ENCODE measurements around the gene TRIOBP. TPM values are rescaled to one million over a fixed set of nuclear protein-coding genes. Genes with fewer than 3 reads are reported as not detected.

Gene TRIOBP
- total RNA-seq, 2 donors from 2014 or later: 87.2 TPM

- intact Hi-C loops (cut with DNase I, micrococcal nuclease): no loop called here
- ATAC-seq (no peak), DNase-seq (no peak)
These were observed 34.8 kb upstream of the TRIOBP start for GRCh38 chr22:37662039-37662438.

- no peak for DNase-seq
- ATAC-seq: no peak
- intact Hi-C loops (cut with DNase I, micrococcal nuclease): no loop called here
These were observed 33.2 kb upstream of the TRIOBP start for GRCh38 chr22:37663521-37664140.

DNA sequence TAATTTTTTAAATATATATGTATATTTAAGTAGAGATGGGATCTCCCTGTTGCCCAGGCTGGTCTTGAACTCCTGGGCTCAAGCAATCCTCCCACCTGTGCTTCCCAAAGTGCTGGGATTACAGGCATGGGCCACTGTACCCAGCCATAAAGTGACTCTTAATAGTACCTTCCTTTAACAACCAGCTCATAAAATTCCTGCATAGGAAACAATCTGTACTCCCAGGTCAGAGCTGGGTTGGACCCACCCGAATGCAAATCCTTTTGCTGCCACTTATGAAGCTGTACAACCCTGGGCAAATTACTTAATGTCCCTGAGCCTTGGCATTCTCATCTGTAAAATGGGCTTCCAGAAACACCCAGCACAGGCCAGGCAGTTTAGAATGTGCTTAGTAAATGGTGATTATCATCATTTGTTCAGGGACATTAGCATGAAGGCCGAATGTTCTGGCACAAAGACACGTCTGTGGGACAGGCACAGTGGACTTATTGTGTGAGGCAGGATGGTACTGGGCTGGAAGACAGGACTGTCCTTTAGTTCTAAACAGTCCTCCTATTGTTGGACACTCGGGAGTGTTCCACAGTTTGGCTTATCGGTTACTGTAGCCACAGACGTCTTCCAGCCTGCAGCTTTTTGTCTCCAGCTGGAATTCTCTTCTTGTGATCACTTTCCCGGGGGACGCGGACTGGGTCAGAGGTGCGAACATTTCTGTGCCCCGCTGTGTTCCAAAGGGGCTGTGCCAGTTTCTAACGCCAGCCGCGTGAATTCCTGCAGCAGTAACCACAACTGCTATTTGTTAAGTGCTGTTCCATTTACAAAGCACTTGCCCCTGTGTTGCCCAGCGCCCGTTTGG is 32.4 kb upstream of the TRIOBP start:
- DNase-seq (no peak), ATAC-seq (peak; percentile 68)
- intact Hi-C loops (cut with DNase I, micrococcal nuclease): no loop called here

DNA sequence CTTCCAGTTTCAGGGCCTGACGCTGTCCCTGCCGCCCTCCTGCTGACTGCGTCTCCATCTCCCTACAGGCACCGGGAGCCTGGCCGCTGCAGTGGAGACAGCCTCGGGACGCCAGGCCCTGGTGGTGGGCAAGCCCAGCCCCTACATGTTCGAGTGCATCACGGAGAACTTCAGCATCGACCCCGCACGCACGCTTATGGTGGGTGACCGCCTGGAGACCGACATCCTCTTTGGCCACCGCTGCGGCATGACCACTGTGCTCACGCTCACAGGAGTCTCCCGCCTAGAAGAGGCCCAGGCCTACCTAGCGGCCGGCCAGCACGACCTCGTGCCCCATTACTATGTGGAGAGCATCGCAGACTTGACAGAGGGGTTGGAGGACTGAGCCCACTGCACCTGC is 31.4 kb upstream of the TRIOBP start:
- no peak for ATAC-seq
- no peak for DNase-seq
- intact Hi-C loops (cut with DNase I, micrococcal nuclease): no loop called here

GRCh38 chr22:37669586-37669985 is 27.3 kb upstream of the TRIOBP start:
- ATAC-seq (no peak), DNase-seq (no peak)
- intact Hi-C loops (cut with DNase I, micrococcal nuclease): no loop called here

DNA sequence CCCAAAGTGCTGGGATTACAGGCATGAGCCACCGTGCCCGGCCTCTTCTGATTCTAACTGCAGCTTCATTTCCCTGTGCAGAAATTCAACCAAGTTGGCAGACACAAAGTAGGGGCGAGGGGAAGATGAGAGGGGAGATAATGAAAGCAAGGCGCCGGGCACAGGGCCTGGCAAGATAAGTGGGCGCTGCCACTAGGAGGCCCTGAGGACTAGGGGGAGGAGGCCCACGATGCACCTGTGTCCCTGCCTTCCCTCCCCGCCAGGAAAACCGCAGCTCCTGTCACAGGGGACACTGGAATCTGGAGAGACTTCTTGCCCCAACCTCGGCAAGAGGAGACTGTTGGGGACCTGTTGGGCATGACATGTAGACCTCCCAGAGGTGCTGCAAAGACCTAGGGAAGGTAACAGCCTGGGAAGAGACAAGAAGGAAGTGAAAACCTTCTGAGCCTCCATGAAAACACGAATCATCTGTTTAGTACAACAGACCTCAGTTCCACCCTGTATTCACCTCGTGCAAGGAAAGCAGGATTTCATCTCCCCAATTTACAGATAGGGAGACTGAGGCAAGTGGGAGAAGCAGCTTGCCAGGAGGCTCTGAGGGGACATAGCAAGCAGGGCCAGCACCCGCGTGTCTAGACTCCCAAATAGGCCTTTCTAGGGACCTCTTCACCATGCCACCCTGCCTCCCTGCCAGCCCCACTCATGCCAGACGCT is 24.5 kb upstream of the TRIOBP start:
- peak in 1 of 2 donors; percentile 27 for DNase-seq
- intact Hi-C loops (cut with DNase I, micrococcal nuclease): no loop called here
- no peak for ATAC-seq

- peak in 1 of 2 donors; percentile 55 for DNase-seq
- intact Hi-C loops (cut with DNase I, micrococcal nuclease): no loop called here
- peak; percentile 9 for ATAC-seq
These were observed 23.9 kb upstream of the TRIOBP start for GRCh38 chr22:37672920-37673455.

DNA sequence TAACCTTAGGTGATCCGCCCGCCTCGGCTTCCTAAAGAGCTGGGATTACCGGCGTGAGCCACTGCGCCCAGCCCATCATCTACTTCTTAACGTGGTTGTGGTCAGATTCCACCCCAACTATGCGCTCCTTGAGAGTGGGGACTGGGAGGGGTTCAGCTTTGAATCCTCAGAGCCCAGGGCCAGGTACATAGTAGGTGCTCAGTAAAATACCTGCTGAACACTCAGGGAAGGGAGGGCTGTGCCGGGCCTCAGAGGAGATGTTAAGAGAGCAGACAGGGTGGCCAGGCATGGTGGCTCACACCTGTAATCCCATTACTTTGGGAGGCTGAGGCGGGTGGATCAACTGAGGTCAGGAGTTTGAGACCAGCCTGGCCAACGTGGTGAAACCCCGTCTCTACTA is 22.6 kb upstream of the TRIOBP start:
- intact Hi-C loops (cut with DNase I, micrococcal nuclease): no loop called here
- no peak for DNase-seq
- no peak for ATAC-seq

- intact Hi-C loops (cut with DNase I, micrococcal nuclease): no loop called here
- ATAC-seq: peak; percentile 83
These were observed 21.6 kb upstream of the TRIOBP start, which contains the start of gene LGALS1 for GRCh38 chr22:37674951-37675929. TSS of gene LGALS1 (plus strand) at chr22:37675636. CDS start at chr22:37675703, 67 bp downstream.

GRCh38 chr22:37675930-37676735 is 20.7 kb upstream of the TRIOBP start:
- DNase-seq (peak; percentile 53 to 63), ATAC-seq (peak; percentile 4)
- intact Hi-C loops (cut with DNase I, micrococcal nuclease): no loop called here

More at GRCh38 chr22:37674951-37675929, 21.6 kb upstream of the TRIOBP start, which contains the start of gene LGALS1:
- DNase-seq: peak; percentile 94 to 96

DNA sequence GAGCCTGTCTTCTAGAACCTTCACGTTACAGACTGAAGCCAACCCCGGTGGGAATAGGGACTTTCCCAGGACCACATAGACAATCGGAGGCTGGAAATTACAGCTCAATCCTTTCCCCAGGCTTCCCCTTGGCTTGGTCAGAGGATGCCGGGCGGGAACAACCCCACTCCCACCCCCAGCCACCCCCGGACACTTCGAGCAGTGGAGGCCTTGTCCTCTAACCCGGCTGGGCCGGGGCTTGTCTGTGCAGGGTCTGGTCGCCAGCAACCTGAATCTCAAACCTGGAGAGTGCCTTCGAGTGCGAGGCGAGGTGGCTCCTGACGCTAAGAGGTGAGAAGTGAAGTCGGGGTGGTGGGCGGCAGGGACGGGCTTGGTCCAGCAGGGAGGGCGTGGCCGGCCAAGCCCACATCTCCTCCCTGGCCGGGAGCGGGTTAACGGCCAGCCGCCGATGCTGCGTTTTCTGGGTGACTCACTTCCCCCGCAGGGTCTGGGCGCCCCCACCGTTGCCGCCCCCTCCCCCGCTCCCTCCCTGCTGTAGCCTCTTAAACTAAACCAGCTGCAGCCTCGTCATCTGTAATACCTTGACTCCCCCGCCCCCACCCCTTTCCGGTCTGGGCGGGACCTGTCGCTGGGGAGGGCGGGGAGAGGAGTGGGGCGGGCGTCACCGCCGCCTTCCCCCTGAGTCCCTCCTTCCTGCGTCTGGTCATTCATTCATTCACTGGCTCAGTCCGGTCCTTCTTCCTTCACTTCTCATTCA is 19.9 kb upstream of the TRIOBP start:
- ATAC-seq (peak; percentile 72), DNase-seq (peak; percentile 92 to 93)
- intact Hi-C loops (cut with DNase I, micrococcal nuclease): no loop called here

GRCh38 chr22:37677493-37677974 is 19.3 kb upstream of the TRIOBP start:
- ATAC-seq: no peak
- intact Hi-C loops (cut with DNase I, micrococcal nuclease): no loop called here

GRCh38 chr22:37678372-37678771 is 18.5 kb upstream of the TRIOBP start:
- ATAC-seq (no peak), DNase-seq (no peak)
- intact Hi-C loops (cut with DNase I, micrococcal nuclease): no loop called here

More at GRCh38 chr22:37677493-37677974, 19.3 kb upstream of the TRIOBP start:
- DNase-seq: no peak

- intact Hi-C loops (cut with DNase I, micrococcal nuclease): loop anchor here in 1 of 2 donors (2.0 to 10.0 kb wide), 3 partner anchors 37 to 57 kb away; no protein-coding TSS in a partner anchor
- no peak for DNase-seq
- no peak for ATAC-seq
These were observed 17.2 kb upstream of the TRIOBP start for GRCh38 chr22:37679670-37680069.

GRCh38 chr22:37680191-37680851 is 16.5 kb upstream of the TRIOBP start:
- ATAC-seq (no peak), DNase-seq (no peak)
- intact Hi-C loops (cut with DNase I, micrococcal nuclease): loop anchor here in 1 of 2 donors (2.0 to 10.0 kb wide), 3 partner anchors 38 to 58 kb away; no protein-coding TSS in a partner anchor

DNA sequence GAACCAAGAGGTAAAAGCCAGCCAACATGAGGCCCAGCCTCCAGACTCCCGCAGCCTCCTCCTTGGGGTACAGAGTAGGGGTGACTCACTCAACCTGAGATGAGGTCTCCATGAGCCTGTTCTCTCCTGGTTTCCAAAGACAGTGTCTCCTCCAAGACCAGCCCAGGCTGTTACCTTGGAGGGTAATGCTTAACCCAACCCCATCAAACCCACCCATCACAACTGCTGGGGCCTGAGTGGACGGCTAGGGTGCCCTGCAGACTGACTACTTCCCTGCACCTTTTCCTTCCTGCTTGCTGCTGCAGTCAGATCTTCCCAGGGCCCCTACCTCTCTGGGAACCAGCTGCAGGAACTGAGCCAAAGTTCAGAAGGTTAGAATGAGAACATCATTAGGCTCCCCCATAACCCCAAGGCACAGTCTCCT is 15.8 kb upstream of the TRIOBP start:
- intact Hi-C loops (cut with DNase I, micrococcal nuclease): loop anchor here in 1 of 2 donors (2.0 to 10.0 kb wide), 3 partner anchors 38 to 59 kb away; no protein-coding TSS in a partner anchor
- DNase-seq: no peak
- no peak for ATAC-seq

Data from left colon (tissue), 2 donors.